ENCODE measurements around the gene CZIB.

CZIB gene

GRCh38 chr1:53266038-53266437 lies 45.6 kb upstream of the CZIB start:
- H3K9ac ChIP-seq (ENCODE audit: low read depth, low read length): no peak overlapping the region
- peaks cover 13% of the 10 kb centered on the region; the same call in 1 of the 2 replicates for H4K20me1 ChIP-seq (ENCODE audit: insufficient read depth, low read length)
- no peak overlapping the region for H3K4me2 ChIP-seq (ENCODE audit: insufficient read depth, low read length)
- no peak for DNase-seq
- ATAC-seq (ENCODE audit: insufficient read depth, low read depth): 0 out of 3 replicates have a peak, but pooled peaks have one; percentile 32
- H3K79me2 ChIP-seq (ENCODE audit: insufficient read depth, low read length): no peaks in the 10 kb centered on the region
- H3K9me3 ChIP-seq (ENCODE audit: insufficient read depth, low read length, severe bottlenecking): no peaks in the 10 kb centered on the region
- no peak overlapping the region for H2AFZ ChIP-seq (ENCODE audit: low read depth, low read length)
- peaks cover 97% of the 10 kb centered on the region for H3K36me3 ChIP-seq (ENCODE audit: insufficient read depth, low read length)
- H3K27ac ChIP-seq (ENCODE audit: low read length): no peak overlapping the region
- H3K4me3 ChIP-seq (ENCODE audit: low read depth in 1 of 2, low read length in 2 of 2): no peak overlapping the region
- H3K27me3 ChIP-seq (ENCODE audit: insufficient read depth, low read length, poor library complexity): no peaks in the 10 kb centered on the region
- peak; percentile 41 for TF ChIP-seq CTCF (IDR thresholded peaks at IDR 0.05; ENCODE audit: borderline replicate concordance, extremely low read depth, low read length, poor library complexity, severe bottlenecking)
- no peak for TF ChIP-seq EZH2 (IDR thresholded peaks at IDR 0.05; ENCODE audit: borderline replicate concordance, low read depth, low read length, severe bottlenecking)
- H3K4me1 ChIP-seq (ENCODE audit: insufficient read depth, low read length): no peaks in the 10 kb centered on the region

GRCh38 chr1:53265581-53265980 lies 45.1 kb upstream of the CZIB start:
- Histone ChIP-seq H3K9me3 (ENCODE audit: insufficient read depth, low read length, severe bottlenecking) (no peaks in the 10 kb centered on the region), H2AFZ (ENCODE audit: low read depth, low read length) (no peak overlapping the region), H3K36me3 (ENCODE audit: insufficient read depth, low read length) (peaks cover 97% of the 10 kb centered on the region), H3K27ac (ENCODE audit: low read length) (no peak overlapping the region), H3K27me3 (ENCODE audit: insufficient read depth, low read length, poor library complexity) (no peaks in the 10 kb centered on the region), H4K20me1 (ENCODE audit: insufficient read depth, low read length) (peaks cover 17% of the 10 kb centered on the region; the same call in 1 of the 2 replicates), H3K79me2 (ENCODE audit: insufficient read depth, low read length) (no peaks in the 10 kb centered on the region), H3K9ac (ENCODE audit: low read depth, low read length) (no peak overlapping the region), H3K4me2 (ENCODE audit: insufficient read depth, low read length) (no peak overlapping the region), H3K4me3 (ENCODE audit: low read depth in 1 of 2, low read length in 2 of 2) (no peak overlapping the region), H3K4me1 (ENCODE audit: insufficient read depth, low read length) (no peaks in the 10 kb centered on the region)
- ATAC-seq (ENCODE audit: insufficient read depth, low read depth): no peak
- DNase-seq: no peak
- TF ChIP-seq EZH2 (IDR thresholded peaks at IDR 0.05; ENCODE audit: borderline replicate concordance, low read depth, low read length, severe bottlenecking) (no peak), CTCF (IDR thresholded peaks at IDR 0.05; ENCODE audit: borderline replicate concordance, extremely low read depth, low read length, poor library complexity, severe bottlenecking) (no peak)

GRCh38 chr1:53264048-53264447 lies 43.6 kb upstream of the CZIB start:
- no peaks in the 10 kb centered on the region for H3K79me2 ChIP-seq (ENCODE audit: insufficient read depth, low read length)
- H3K27ac ChIP-seq (ENCODE audit: low read length): no peak overlapping the region
- no peak overlapping the region for H3K9ac ChIP-seq (ENCODE audit: low read depth, low read length)
- H3K4me2 ChIP-seq (ENCODE audit: insufficient read depth, low read length): no peak overlapping the region
- H3K36me3 ChIP-seq (ENCODE audit: insufficient read depth, low read length): peaks cover 99% of the 10 kb centered on the region
- TF ChIP-seq CTCF (IDR thresholded peaks at IDR 0.05; ENCODE audit: borderline replicate concordance, extremely low read depth, low read length, poor library complexity, severe bottlenecking) (no peak), EZH2 (IDR thresholded peaks at IDR 0.05; ENCODE audit: borderline replicate concordance, low read depth, low read length, severe bottlenecking) (no peak)
- H3K9me3 ChIP-seq (ENCODE audit: insufficient read depth, low read length, severe bottlenecking): no peaks in the 10 kb centered on the region
- H2AFZ ChIP-seq (ENCODE audit: low read depth, low read length): no peak overlapping the region
- no peaks in the 10 kb centered on the region for H3K27me3 ChIP-seq (ENCODE audit: insufficient read depth, low read length, poor library complexity)
- no peak for DNase-seq
- no peak for ATAC-seq (ENCODE audit: insufficient read depth, low read depth)
- H3K4me3 ChIP-seq (ENCODE audit: low read depth in 1 of 2, low read length in 2 of 2): no peak overlapping the region
- no peaks in the 10 kb centered on the region for H3K4me1 ChIP-seq (ENCODE audit: insufficient read depth, low read length)
- peaks cover 17% of the 10 kb centered on the region; the same call in 1 of the 2 replicates for H4K20me1 ChIP-seq (ENCODE audit: insufficient read depth, low read length)

- TF ChIP-seq EZH2 (IDR thresholded peaks at IDR 0.05; ENCODE audit: borderline replicate concordance, low read depth, low read length, severe bottlenecking): no peak
- TF ChIP-seq CTCF (IDR thresholded peaks at IDR 0.05; ENCODE audit: borderline replicate concordance, extremely low read depth, low read length, poor library complexity, severe bottlenecking): no peak
- no peaks in the 10 kb centered on the region for H3K9me3 ChIP-seq (ENCODE audit: insufficient read depth, low read length, severe bottlenecking)
- DNase-seq (no peak), ATAC-seq (ENCODE audit: insufficient read depth, low read depth) (no peak)
- no peak overlapping the region for H3K4me3 ChIP-seq (ENCODE audit: low read depth in 1 of 2, low read length in 2 of 2)
- no peaks in the 10 kb centered on the region for H3K27me3 ChIP-seq (ENCODE audit: insufficient read depth, low read length, poor library complexity)
- H2AFZ ChIP-seq (ENCODE audit: low read depth, low read length): no peak overlapping the region
- no peak overlapping the region for H3K4me2 ChIP-seq (ENCODE audit: insufficient read depth, low read length)
- H3K79me2 ChIP-seq (ENCODE audit: insufficient read depth, low read length): no peaks in the 10 kb centered on the region
- H3K9ac ChIP-seq (ENCODE audit: low read depth, low read length): no peak overlapping the region
- no peaks in the 10 kb centered on the region for H3K4me1 ChIP-seq (ENCODE audit: insufficient read depth, low read length)
- peaks cover 16% of the 10 kb centered on the region; the same call in 1 of the 2 replicates for H4K20me1 ChIP-seq (ENCODE audit: insufficient read depth, low read length)
- no peak overlapping the region for H3K27ac ChIP-seq (ENCODE audit: low read length)
- H3K36me3 ChIP-seq (ENCODE audit: insufficient read depth, low read length): peaks cover 98% of the 10 kb centered on the region
Observed at GRCh38 chr1:53262000-53262399, 41.6 kb upstream of the CZIB start.
